SH-SY5Y (cell line): ENCODE measurements around the gene DGCR8.

ENCODE experiments used
- GATA2 ChIP-seq: IDR thresholded peaks from 2 replicates; pipeline ENCODE4 v1.6.1; 2011; ENCODE audit warnings: mild to moderate bottlenecking, low read depth, low read length
- GATA3 ChIP-seq: IDR thresholded peaks from 2 replicates; pipeline ENCODE4 v1.6.1; 2011; ENCODE audit warnings: low read depth, mild to moderate bottlenecking, low read length, moderate library complexity

DNA sequence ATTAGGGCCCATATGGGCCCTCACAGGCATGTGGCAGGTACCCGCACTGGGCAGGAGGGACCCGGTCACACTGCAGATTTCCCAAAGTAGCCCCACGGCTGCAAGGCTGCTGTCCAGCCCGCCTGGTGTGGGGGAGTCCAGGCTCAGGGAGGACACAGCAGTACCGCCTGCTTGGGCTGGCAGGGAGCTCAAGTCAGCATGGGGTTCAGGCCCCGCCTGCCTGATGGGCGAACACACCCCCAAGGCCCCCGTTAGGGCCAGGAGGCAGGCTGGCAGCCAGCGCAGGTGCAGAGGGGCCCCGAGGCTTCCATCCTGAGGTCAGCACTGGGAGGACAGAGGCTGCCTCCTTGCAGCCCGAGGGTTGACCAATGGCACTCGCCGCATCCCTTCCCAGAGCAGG lies 57.1 kb downstream of the DGCR8 start:
- TF ChIP-seq GATA3 (no peak), GATA2 (no peak)
